ENCODE measurements around the gene MAP3K7. TPM values are rescaled to one million over a fixed set of nuclear protein-coding genes. Genes with fewer than 3 reads are reported as not detected.

The MAP3K7 gene
- polyA plus RNA-seq, 1 donor (not counting 4 experiments of a cell fraction or from before 2014, with no cell fraction given): 43.5 TPM

DNA sequence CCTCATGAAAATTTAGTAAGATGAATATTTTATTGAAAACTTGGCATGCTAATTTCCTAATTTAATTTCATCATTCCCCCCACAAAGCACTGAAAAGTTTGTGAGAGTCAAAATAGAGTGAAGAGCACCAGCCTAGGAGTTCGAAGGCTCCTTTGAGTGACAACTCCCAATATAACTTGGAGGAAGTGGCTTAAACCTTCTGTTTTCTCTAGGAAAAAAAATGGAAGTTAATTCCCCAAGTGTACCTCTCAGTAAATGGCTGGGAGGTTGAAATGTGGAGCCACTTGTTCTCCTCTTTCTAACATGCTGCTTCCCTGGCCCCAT lies 107.3 kb downstream of the MAP3K7 start:
- no peak overlapping the region for H3K27ac ChIP-seq (ENCODE audit: control insufficient read depth, insufficient read depth, low read length)
- no peak overlapping the region for H3K9ac ChIP-seq (ENCODE audit: control insufficient read depth, extremely low read depth, insufficient read depth, low read length)
- no peak overlapping the region for H2AFZ ChIP-seq (ENCODE audit: control insufficient read depth, low read length)
- peaks cover 14% of the 10 kb centered on the region for H3K4me1 ChIP-seq (ENCODE audit: control insufficient read depth, extremely low read depth, insufficient read depth, low read length)
- H3K79me2 ChIP-seq (ENCODE audit: control insufficient read depth, insufficient read depth, low read length): no peaks in the 10 kb centered on the region
- no peaks in the 10 kb centered on the region for H3K9me1 ChIP-seq (ENCODE audit: control insufficient read depth, extremely low read depth, insufficient read depth, low read length)
- H3K4me3 ChIP-seq (ENCODE audit: control insufficient read depth in 2 of 3, extremely low read depth in 1 of 3, insufficient read depth in 2 of 3, low read depth in 1 of 3, low read length in 3 of 3): no peak overlapping the region
- TF ChIP-seq, protein P1, sequence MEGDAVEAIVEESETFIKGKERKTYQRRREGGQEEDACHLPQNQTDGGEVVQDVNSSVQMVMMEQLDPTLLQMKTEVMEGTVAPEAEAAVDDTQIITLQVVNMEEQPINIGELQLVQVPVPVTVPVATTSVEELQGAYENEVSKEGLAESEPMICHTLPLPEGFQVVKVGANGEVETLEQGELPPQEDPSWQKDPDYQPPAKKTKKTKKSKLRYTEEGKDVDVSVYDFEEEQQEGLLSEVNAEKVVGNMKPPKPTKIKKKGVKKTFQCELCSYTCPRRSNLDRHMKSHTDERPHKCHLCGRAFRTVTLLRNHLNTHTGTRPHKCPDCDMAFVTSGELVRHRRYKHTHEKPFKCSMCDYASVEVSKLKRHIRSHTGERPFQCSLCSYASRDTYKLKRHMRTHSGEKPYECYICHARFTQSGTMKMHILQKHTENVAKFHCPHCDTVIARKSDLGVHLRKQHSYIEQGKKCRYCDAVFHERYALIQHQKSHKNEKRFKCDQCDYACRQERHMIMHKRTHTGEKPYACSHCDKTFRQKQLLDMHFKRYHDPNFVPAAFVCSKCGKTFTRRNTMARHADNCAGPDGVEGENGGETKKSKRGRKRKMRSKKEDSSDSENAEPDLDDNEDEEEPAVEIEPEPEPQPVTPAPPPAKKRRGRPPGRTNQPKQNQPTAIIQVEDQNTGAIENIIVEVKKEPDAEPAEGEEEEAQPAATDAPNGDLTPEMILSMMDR (optimal IDR thresholded peaks at IDR 0.05 in 1 of 3, IDR thresholded peaks at IDR 0.05 in 1 of 3, conservative IDR thresholded peaks at IDR 0.05 in 1 of 3; ENCODE audit: extremely low read depth in 1 of 3, insufficient read depth in 2 of 3, low read length in 3 of 3): no peak
- H3K27me3 ChIP-seq (ENCODE audit: control insufficient read depth, extremely low read depth, insufficient read depth, low read length): no peaks in the 10 kb centered on the region
- dilution Hi-C loops (cut with MboI; ENCODE audit: extremely low pct_ligation_motif_present, low sequenced_read_pairs): no loop called here
- H3K9me3 ChIP-seq (ENCODE audit: control insufficient read depth, low read depth, low read length): no peaks in the 10 kb centered on the region
- DNase-seq (ENCODE audit: low read depth, low spot score) (no peak), FAIRE-seq (no peak)
- no peaks in the 10 kb centered on the region for H3K36me3 ChIP-seq (ENCODE audit: control insufficient read depth in 2 of 2, extremely low read depth in 1 of 2, insufficient read depth in 2 of 2, low read length in 2 of 2)
- no peak overlapping the region for H3K4me2 ChIP-seq (ENCODE audit: control insufficient read depth, extremely low read depth, insufficient read depth, low read depth, low read length)
- no peaks in the 10 kb centered on the region for H4K20me1 ChIP-seq (ENCODE audit: control insufficient read depth, extremely low read depth, insufficient read depth, low read length)

DNA sequence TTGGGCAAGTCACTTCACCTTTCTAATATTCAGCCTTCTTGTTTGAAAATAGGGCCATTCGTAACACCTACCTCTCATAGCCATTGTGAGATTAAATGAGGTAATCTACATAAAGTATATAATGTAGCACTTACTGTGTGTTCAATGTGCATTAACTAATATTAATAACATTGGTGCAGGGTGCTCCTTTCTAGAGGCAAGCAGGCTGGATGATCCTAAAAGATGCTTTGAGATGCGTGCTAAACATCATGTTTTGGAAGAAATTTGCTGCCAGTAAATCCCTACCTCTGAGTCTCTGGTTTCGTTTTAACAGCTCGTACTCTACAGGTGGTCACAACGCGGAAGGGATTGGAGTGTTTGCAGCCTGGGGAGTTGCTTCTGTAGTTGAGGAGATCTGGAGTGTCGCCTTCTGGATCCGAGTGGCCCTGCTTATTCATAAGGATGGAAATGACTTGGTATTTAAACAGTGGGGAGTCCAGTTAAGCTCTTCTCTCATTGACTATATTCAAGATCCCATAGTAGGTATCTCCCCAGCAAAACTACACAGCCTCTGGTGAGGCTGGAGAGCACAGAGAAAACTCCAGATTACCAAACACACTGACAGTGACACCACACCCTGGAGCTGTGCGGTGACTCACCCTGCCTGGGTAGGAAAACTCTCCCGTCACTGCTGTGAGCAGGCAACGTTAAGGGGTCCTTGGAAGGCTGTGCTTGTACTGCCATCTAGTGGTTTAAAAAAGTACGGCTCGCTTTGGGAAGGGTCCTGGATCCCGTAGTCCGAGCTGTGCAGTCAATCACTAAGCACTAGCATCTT lies 107.9 kb downstream of the MAP3K7 start:
- FAIRE-seq: peak; percentile 100

More for the DNA sequence above, 107.9 kb downstream of the MAP3K7 start:
- Histone ChIP-seq H3K27me3 (ENCODE audit: control insufficient read depth, extremely low read depth, insufficient read depth, low read length) (no peaks in the 10 kb centered on the region), H3K9me3 (ENCODE audit: control insufficient read depth, low read depth, low read length) (no peaks in the 10 kb centered on the region), H3K4me1 (ENCODE audit: control insufficient read depth, extremely low read depth, insufficient read depth, low read length) (peaks cover 14% of the 10 kb centered on the region), H3K4me3 (ENCODE audit: control insufficient read depth in 2 of 3, extremely low read depth in 1 of 3, insufficient read depth in 2 of 3, low read depth in 1 of 3, low read length in 3 of 3) (no peak overlapping the region), H2AFZ (ENCODE audit: control insufficient read depth, low read length) (no peak overlapping the region), H3K27ac (ENCODE audit: control insufficient read depth, insufficient read depth, low read length) (peak overlapping the region; percentile 22), H3K9ac (ENCODE audit: control insufficient read depth, extremely low read depth, insufficient read depth, low read length) (no peak overlapping the region), H3K79me2 (ENCODE audit: control insufficient read depth, insufficient read depth, low read length) (no peaks in the 10 kb centered on the region), H3K9me1 (ENCODE audit: control insufficient read depth, extremely low read depth, insufficient read depth, low read length) (no peaks in the 10 kb centered on the region), H3K4me2 (ENCODE audit: control insufficient read depth, extremely low read depth, insufficient read depth, low read depth, low read length) (peak overlapping the region; percentile 50), H4K20me1 (ENCODE audit: control insufficient read depth, extremely low read depth, insufficient read depth, low read length) (no peaks in the 10 kb centered on the region), H3K36me3 (ENCODE audit: control insufficient read depth in 2 of 2, extremely low read depth in 1 of 2, insufficient read depth in 2 of 2, low read length in 2 of 2) (no peaks in the 10 kb centered on the region)
- dilution Hi-C loops (cut with MboI; ENCODE audit: extremely low pct_ligation_motif_present, low sequenced_read_pairs): no loop called here
- TF ChIP-seq EZH2 (IDR thresholded peaks at IDR 0.05; ENCODE audit: low read length): no peak
- TF ChIP-seq, protein P1 (optimal IDR thresholded peaks at IDR 0.05 in 1 of 3, IDR thresholded peaks at IDR 0.05 in 1 of 3, conservative IDR thresholded peaks at IDR 0.05 in 1 of 3; ENCODE audit: extremely low read depth in 1 of 3, insufficient read depth in 2 of 3, low read length in 3 of 3): peak; percentile 77 to 89 (median 88)
- DNase-seq (ENCODE audit: low read depth, low spot score): peak; percentile 74

Data from keratinocyte (primary cell).